ENCODE measurements around the gene PCDHGA5. TPM values are rescaled to one million over a fixed set of nuclear protein-coding genes. Genes with fewer than 3 reads are reported as not detected.

Gene PCDHGA5
- total RNA-seq, 1 experiment from 2014 or later, result 1.3 TPM

- Histone ChIP-seq H3K9me3 (ENCODE audit: control insufficient read depth, low read depth, low read length) (peaks cover 22% of the 10 kb centered on the region), H3K27ac (ENCODE audit: insufficient read length, low read depth, low read length) (no peak overlapping the region)
Observed at GRCh38 chr5:141328231-141328630, 35.7 kb upstream of the PCDHGA5 start.

More at GRCh38 chr5:141328231-141328630, 35.7 kb upstream of the PCDHGA5 start:
- TF ChIP-seq CTCF (conservative IDR thresholded peaks at IDR 0.05), result no peak
- no peak overlapping the region for H2AFZ ChIP-seq (ENCODE audit: low read length)
- H4K5ac ChIP-seq (ENCODE audit: insufficient read length, low read depth, low read length), result no peak overlapping the region
- no peak overlapping the region for H3K56ac ChIP-seq (ENCODE audit: insufficient read length, low read depth, low read length)
- H3K4ac ChIP-seq (ENCODE audit: low read depth, low read length), result no peak overlapping the region
- H3K79me1 ChIP-seq (ENCODE audit: insufficient read depth, low read depth, low read length, poor library complexity, severe bottlenecking), result no peaks in the 10 kb centered on the region
- H4K8ac ChIP-seq (replicated peaks; ENCODE audit: insufficient read length, low read depth, low read length), result no peak overlapping the region
- Mint-ChIP-seq H3K4me3 (no peak overlapping the region), H3K9me3 (peaks cover 46 to 56% of the 10 kb centered on the region in 2 experiments), H3K27me3 (ENCODE audit: low read depth) (peaks cover 7% of the 10 kb centered on the region), H3K36me3 (ENCODE audit: insufficient read depth in 1 of 3, low read depth in 3 of 3) (peaks cover 9 to 38% (median 15%) of the 10 kb centered on the region in 3 experiments), H3K27ac (no peak overlapping the region), H3K4me1 (peaks cover 5 to 6% of the 10 kb centered on the region in 2 experiments)
- H2BK120ac ChIP-seq (ENCODE audit: low read depth, low read length, poor library complexity, severe bottlenecking), result no peak overlapping the region
- H3K23me2 ChIP-seq (ENCODE audit: insufficient read length, low read depth, low read length, poor library complexity, severe bottlenecking), result peaks cover 9% of the 10 kb centered on the region
- H4K20me1 ChIP-seq (ENCODE audit: control insufficient read depth, insufficient read depth, insufficient read length), result no peaks in the 10 kb centered on the region
- no peak overlapping the region for H2BK20ac ChIP-seq (ENCODE audit: low read depth, low read length, poor library complexity, severe bottlenecking)
- H3K4me1 ChIP-seq (ENCODE audit: insufficient read depth, low read length), result no peaks in the 10 kb centered on the region
- no peak overlapping the region for H2AK5ac ChIP-seq (ENCODE audit: insufficient read length, low read length)
- no peak overlapping the region for H3K4me2 ChIP-seq (ENCODE audit: insufficient read depth, insufficient read length, low read length)
- H2BK5ac ChIP-seq (ENCODE audit: insufficient read length, low read length), result no peak overlapping the region
- no peak overlapping the region for H3T11ph ChIP-seq (ENCODE audit: low read length)
- no peaks in the 10 kb centered on the region for H3K27me3 ChIP-seq (ENCODE audit: insufficient read depth, low read length)
- no peak overlapping the region for H2BK15ac ChIP-seq (ENCODE audit: low read depth, low read length)
- no peaks in the 10 kb centered on the region for H3K79me2 ChIP-seq (ENCODE audit: insufficient read depth, low read length)
- no peak overlapping the region for H3K14ac ChIP-seq (ENCODE audit: insufficient read depth, low read length)
- no peak overlapping the region for H3K9ac ChIP-seq (ENCODE audit: extremely low read depth, insufficient read length, low read length)
- no peak overlapping the region for H3K23ac ChIP-seq (ENCODE audit: insufficient read length, low read depth, low read length)
- WGBS (ENCODE audit: extremely low coverage, insufficient read length, low lambda C conversion rate), result no CpG with 5 or more reads among the region's 8 CpGs
- DNase-seq, result no peak
- no peak overlapping the region for H2BK12ac ChIP-seq (ENCODE audit: insufficient read length, low read depth, low read length)
- no peak overlapping the region for H4K91ac ChIP-seq (ENCODE audit: insufficient read length, low read depth, low read length)
- no peak overlapping the region for H3K18ac ChIP-seq (ENCODE audit: insufficient read length, low read depth, low read length)
